Erythroblast (primary cell): ENCODE measurements around the gene PLXNA2.

Experiments
- DNase-seq, 2 experiments: peaks; one replicate each; lab custom pipeline; 2025; lab: John Stamatoyannopoulos, UW
- GATA1 ChIP-seq: IDR thresholded peaks from 2 replicates; pipeline ENCODE4 v1.6.1; 2011; ENCODE audit warnings: low read depth, mild to moderate bottlenecking, control low read depth, low read length, moderate library complexity
- POLR2A ChIP-seq: IDR thresholded peaks from 2 replicates; pipeline ENCODE4 v1.6.1; 2011; ENCODE audit warnings: mild to moderate bottlenecking, low read length

Gene PLXNA2

GRCh38 chr1:208162903-208163302 lies 81.3 kb downstream of the PLXNA2 start:
- no peak for TF ChIP-seq POLR2A
- no peak for TF ChIP-seq GATA1
- no peak for DNase-seq

- DNase-seq = no peak
- TF ChIP-seq GATA1 = no peak
- TF ChIP-seq POLR2A = no peak
These were observed 82.4 kb downstream of the PLXNA2 start for GRCh38 chr1:208161656-208162375.

- no peak for DNase-seq
- TF ChIP-seq GATA1 = no peak
- no peak for TF ChIP-seq POLR2A
These were observed 83.2 kb downstream of the PLXNA2 start for GRCh38 chr1:208161005-208161404.

GRCh38 chr1:208160259-208160819 lies 83.8 kb downstream of the PLXNA2 start:
- DNase-seq = no peak

GRCh38 chr1:208159555-208160258 lies 84.5 kb downstream of the PLXNA2 start:
- DNase-seq = no peak
- TF ChIP-seq GATA1 = no peak

More at GRCh38 chr1:208160259-208160819, 83.8 kb downstream of the PLXNA2 start:
- TF ChIP-seq POLR2A (no peak), GATA1 (no peak)

GRCh38 chr1:208158640-208159554 lies 85.3 kb downstream of the PLXNA2 start:
- DNase-seq = no peak

GRCh38 chr1:208157769-208158168 lies 86.4 kb downstream of the PLXNA2 start:
- no peak for TF ChIP-seq GATA1
- no peak for TF ChIP-seq POLR2A
- no peak for DNase-seq

More at GRCh38 chr1:208158640-208159554, 85.3 kb downstream of the PLXNA2 start:
- no peak for TF ChIP-seq GATA1
- no peak for TF ChIP-seq POLR2A

GRCh38 chr1:208156741-208157140 lies 87.4 kb downstream of the PLXNA2 start:
- DNase-seq = no peak
- TF ChIP-seq POLR2A (no peak), GATA1 (no peak)

- DNase-seq = no peak
- TF ChIP-seq GATA1 (no peak), POLR2A (no peak)
These were observed 87.9 kb downstream of the PLXNA2 start for GRCh38 chr1:208156310-208156709.

- TF ChIP-seq GATA1 (no peak), POLR2A (no peak)
- DNase-seq = no peak
These were observed 89.2 kb downstream of the PLXNA2 start for GRCh38 chr1:208154679-208155642.

- no peak for DNase-seq
- TF ChIP-seq GATA1 (no peak), POLR2A (no peak)
These were observed 90.1 kb downstream of the PLXNA2 start for GRCh38 chr1:208154040-208154439.

GRCh38 chr1:208153386-208153785 lies 90.8 kb downstream of the PLXNA2 start:
- no peak for DNase-seq
- no peak for TF ChIP-seq GATA1
- no peak for TF ChIP-seq POLR2A
